Type B pancreatic cell (in vitro differentiated cells): Measurements from ENCODE around the gene KCP. TPM values are rescaled to one million over a fixed set of nuclear protein-coding genes. Genes with fewer than 3 reads are reported as not detected.

Experiments
- DNase-seq: peaks from one replicate; pipeline ENCODE4 v3.0.0; 2021; ENCODE audit warnings: mixed read lengths; ENCODE audit not compliant: unreplicated experiment; ENCODE audit errors: extremely low spot score
- H3K27ac Mint-ChIP-seq: 2 replicates; pipeline ENCODE4 v1.8.0; 2021; ENCODE audit warnings: mild to moderate bottlenecking, mixed read lengths
- H3K27me3 Mint-ChIP-seq: 2 replicates; pipeline ENCODE4 v1.8.0; 2021; ENCODE audit warnings: mixed read lengths
- H3K36me3 Mint-ChIP-seq: 2 replicates; pipeline ENCODE4 v1.8.0; 2021; ENCODE audit warnings: mixed read lengths
- H3K4me1 Mint-ChIP-seq: one replicate; pipeline ENCODE4 v1.8.0; 2021; ENCODE audit warnings: mixed read lengths; ENCODE audit not compliant: unreplicated experiment
- H3K4me3 Mint-ChIP-seq: 2 replicates; pipeline ENCODE4 v1.8.0; 2021; ENCODE audit warnings: mild to moderate bottlenecking, mixed read lengths
- H3K9me3 Mint-ChIP-seq: 2 replicates; pipeline ENCODE4 v1.8.0; 2021; ENCODE audit warnings: mixed read lengths
- CTCF ChIP-seq: fragments of 200-600 bp; sonication (generic); conservative IDR thresholded peaks from 2 replicates; pipeline ENCODE4 v1.5.0; 2021; ENCODE audit warnings: antibody characterized with exemption, mild to moderate bottlenecking
- total RNA-seq: library from RNA; stranded (reverse); gene quantifications from 2 replicates; pipeline ENCODE4 v1.2.1, GENCODE V29; 2021; ENCODE audit warnings: low replicate concordance

The KCP gene
- total RNA-seq, 1 donor from 2014 or later, result 4.2 TPM

DNA sequence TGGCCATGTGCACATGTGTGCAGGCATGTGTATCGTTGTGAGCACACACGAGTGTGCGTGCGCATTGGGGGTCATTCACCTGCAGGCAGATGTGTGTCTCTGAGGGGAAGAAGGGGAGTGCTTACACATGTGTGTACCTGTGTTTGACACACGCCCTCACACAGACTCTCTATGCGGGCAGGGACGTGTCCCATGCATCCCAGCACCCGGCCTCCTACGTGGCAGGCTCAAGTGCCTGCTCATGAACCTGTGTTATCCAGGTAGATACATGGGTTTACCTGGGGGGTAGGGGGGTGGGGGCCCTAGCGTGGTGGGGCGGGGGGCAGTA, 18.6 kb downstream of the KCP start:
- TF ChIP-seq CTCF, result no peak
- no peak for DNase-seq
- peak overlapping the region; percentile 36 for H3K4me3 Mint-ChIP-seq
- no peak overlapping the region for H3K27ac Mint-ChIP-seq
- peaks cover 14% of the 10 kb centered on the region for H3K27me3 Mint-ChIP-seq
- no peaks in the 10 kb centered on the region for H3K9me3 Mint-ChIP-seq
- no peaks in the 10 kb centered on the region for H3K36me3 Mint-ChIP-seq
- no peaks in the 10 kb centered on the region for H3K4me1 Mint-ChIP-seq

DNA sequence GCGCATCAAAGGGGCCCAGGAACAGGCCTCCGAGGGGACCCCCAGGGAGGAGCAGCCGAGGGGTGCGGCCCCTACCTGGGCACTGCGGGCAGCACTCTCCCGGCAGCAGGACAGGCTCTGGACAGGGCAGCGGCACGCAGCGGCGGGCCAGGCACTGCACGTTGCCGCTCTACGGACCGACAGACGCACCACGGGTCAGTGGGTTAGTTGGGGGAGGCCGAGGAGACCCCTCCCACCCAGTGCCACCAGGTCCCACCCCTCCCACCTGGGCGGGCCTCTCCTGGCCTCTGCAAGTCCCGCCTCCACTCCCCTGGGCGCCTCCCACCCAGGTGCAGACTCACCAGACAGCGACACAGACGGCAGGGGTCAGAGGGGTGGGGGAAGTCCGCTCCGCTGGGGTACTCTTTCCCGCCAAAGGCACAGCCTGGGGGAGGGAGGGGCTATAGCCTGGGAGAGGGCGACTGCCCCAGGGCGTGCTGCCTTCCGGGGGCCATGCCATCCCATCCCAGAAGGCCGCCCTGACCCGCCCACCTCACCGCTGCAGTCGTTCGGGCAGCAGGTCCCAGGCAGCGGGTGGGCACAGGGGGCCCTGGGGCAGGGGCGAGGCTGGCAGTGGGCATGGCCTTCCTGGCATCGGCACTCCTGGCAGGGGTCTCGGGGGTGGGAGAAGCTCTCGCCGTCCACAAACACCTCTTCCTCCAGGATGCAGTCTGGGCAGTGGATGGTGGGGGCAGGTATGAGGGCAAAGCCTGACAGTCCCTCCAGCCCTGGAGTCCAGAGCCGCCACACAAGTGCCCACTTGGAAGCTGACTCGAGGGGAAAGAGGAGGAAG, 19.2 kb downstream of the KCP start:
- Mint-ChIP-seq H3K27ac (no peak overlapping the region), H3K9me3 (no peaks in the 10 kb centered on the region), H3K36me3 (no peaks in the 10 kb centered on the region), H3K4me1 (no peaks in the 10 kb centered on the region), H3K4me3 (peak overlapping the region; percentile 36), H3K27me3 (peaks cover 14% of the 10 kb centered on the region)
- peak; percentile 14 for TF ChIP-seq CTCF
- no peak for DNase-seq

- Mint-ChIP-seq H3K36me3 (no peaks in the 10 kb centered on the region), H3K4me3 (no peak overlapping the region), H3K27ac (no peak overlapping the region), H3K4me1 (no peaks in the 10 kb centered on the region), H3K27me3 (peaks cover 14% of the 10 kb centered on the region), H3K9me3 (no peaks in the 10 kb centered on the region)
- peak; percentile 34 for TF ChIP-seq CTCF
- DNase-seq, result no peak
These were observed 20.0 kb downstream of the KCP start for GRCh38 chr7:128890306-128891109.

GRCh38 chr7:128889121-128889520, 21.4 kb downstream of the KCP start:
- H3K27me3 Mint-ChIP-seq, result peaks cover 14% of the 10 kb centered on the region
- H3K27ac Mint-ChIP-seq, result no peak overlapping the region
- DNase-seq, result no peak
- no peaks in the 10 kb centered on the region for H3K4me1 Mint-ChIP-seq
- H3K9me3 Mint-ChIP-seq, result no peaks in the 10 kb centered on the region
- TF ChIP-seq CTCF, result no peak
- H3K36me3 Mint-ChIP-seq, result no peaks in the 10 kb centered on the region
- no peak overlapping the region for H3K4me3 Mint-ChIP-seq

DNA sequence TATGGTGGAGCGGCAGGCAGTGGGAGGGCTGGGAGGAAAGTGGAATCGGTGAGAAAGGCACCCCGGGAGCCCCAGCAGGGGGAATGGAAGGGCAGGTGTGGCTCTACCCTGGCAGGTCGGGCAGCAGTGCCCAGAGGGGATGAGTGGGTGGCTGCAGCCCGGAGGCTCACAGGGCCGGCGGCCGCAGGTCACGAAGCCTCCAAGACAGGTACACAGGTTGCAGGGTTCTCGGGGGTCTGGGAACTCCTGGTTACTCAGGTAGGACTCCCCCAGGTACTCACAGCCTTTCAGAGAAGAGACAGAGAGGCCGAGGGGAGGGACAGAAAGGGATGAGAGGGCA, 21.8 kb downstream of the KCP start:
- no peak for DNase-seq
- Mint-ChIP-seq H3K4me1 (no peaks in the 10 kb centered on the region), H3K27me3 (peaks cover 14% of the 10 kb centered on the region), H3K9me3 (no peaks in the 10 kb centered on the region), H3K27ac (no peak overlapping the region), H3K36me3 (no peaks in the 10 kb centered on the region), H3K4me3 (no peak overlapping the region)
- no peak for TF ChIP-seq CTCF
